ENCODE results near the gene PRSS36.
"Not testable (repeated sequence)": the region's sequence is repeated elsewhere in the genome, so short reads cannot be mapped to it uniquely, and the experiment has no call there.

Gene PRSS36

GRCh38 chr16:31149894-31150890 lies at the start of gene PRSS36:
TSS of gene PRSS36 (minus strand) at chr16:31150066. CDS start at chr16:31150035, 31 bp downstream.
- H3K27ac ChIP-seq (ENCODE audit: low read depth, low read length) = no peak within 1 kb of the TSS
- H3K27me3 ChIP-seq (ENCODE audit: control insufficient read depth, insufficient read depth, low read length) = peaks cover 3% of the 10 kb centered on the region
- no peak within 1 kb of the TSS for H3K9ac ChIP-seq (ENCODE audit: low read length)
- H3K4me1 ChIP-seq (ENCODE audit: control insufficient read depth, insufficient read depth, low read length) = no peaks in the 10 kb centered on the region
- no peak within 1 kb of the TSS for H3K4me3 ChIP-seq (ENCODE audit: low read length)
- H3K36me3 ChIP-seq (ENCODE audit: control insufficient read depth, insufficient read depth, low read length) = no peaks in the 10 kb centered on the region

- peaks cover 12% of the 10 kb centered on the region for H3K36me3 ChIP-seq (ENCODE audit: control insufficient read depth, insufficient read depth, low read length)
- no peak overlapping the region for H3K9ac ChIP-seq (ENCODE audit: low read length)
- no peak overlapping the region for H3K4me3 ChIP-seq (ENCODE audit: low read length)
- H3K27ac ChIP-seq (ENCODE audit: low read depth, low read length) = no peak overlapping the region
- no peaks in the 10 kb centered on the region for H3K27me3 ChIP-seq (ENCODE audit: control insufficient read depth, insufficient read depth, low read length)
- no peaks in the 10 kb centered on the region for H3K4me1 ChIP-seq (ENCODE audit: control insufficient read depth, insufficient read depth, low read length)
Observed at GRCh38 chr16:31199430-31200041, 49.7 kb upstream of the PRSS36 start.

GRCh38 chr16:31198207-31198882 lies 48.5 kb upstream of the PRSS36 start:
- Histone ChIP-seq H3K4me3 (ENCODE audit: low read length) (no peak overlapping the region), H3K27me3 (ENCODE audit: control insufficient read depth, insufficient read depth, low read length) (no peaks in the 10 kb centered on the region), H3K36me3 (ENCODE audit: control insufficient read depth, insufficient read depth, low read length) (peaks cover 19% of the 10 kb centered on the region), H3K27ac (ENCODE audit: low read depth, low read length) (no peak overlapping the region), H3K9ac (ENCODE audit: low read length) (no peak overlapping the region), H3K4me1 (ENCODE audit: control insufficient read depth, insufficient read depth, low read length) (no peaks in the 10 kb centered on the region)

GRCh38 chr16:31196324-31197088 lies 46.6 kb upstream of the PRSS36 start:
- H3K27ac ChIP-seq (ENCODE audit: low read depth, low read length) = no peak overlapping the region
- no peaks in the 10 kb centered on the region for H3K27me3 ChIP-seq (ENCODE audit: control insufficient read depth, insufficient read depth, low read length)
- H3K36me3 ChIP-seq (ENCODE audit: control insufficient read depth, insufficient read depth, low read length) = peaks cover 30% of the 10 kb centered on the region
- H3K4me1 ChIP-seq (ENCODE audit: control insufficient read depth, insufficient read depth, low read length) = no peaks in the 10 kb centered on the region
- no peak overlapping the region for H3K9ac ChIP-seq (ENCODE audit: low read length)
- H3K4me3 ChIP-seq (ENCODE audit: low read length) = no peak overlapping the region

GRCh38 chr16:31195861-31196260 lies 46.0 kb upstream of the PRSS36 start:
- H3K27ac ChIP-seq (ENCODE audit: low read depth, low read length); H3K9ac ChIP-seq (ENCODE audit: low read length); H3K27me3 ChIP-seq (ENCODE audit: control insufficient read depth, insufficient read depth, low read length); H3K4me3 ChIP-seq (ENCODE audit: low read length); H3K4me1 ChIP-seq (ENCODE audit: control insufficient read depth, insufficient read depth, low read length): not testable (repeated sequence)
- H3K36me3 ChIP-seq (ENCODE audit: control insufficient read depth, insufficient read depth, low read length) = peaks cover 36% of the 10 kb centered on the region

GRCh38 chr16:31194898-31195297 lies 45.0 kb upstream of the PRSS36 start:
- Histone ChIP-seq H3K36me3 (ENCODE audit: control insufficient read depth, insufficient read depth, low read length) (peaks cover 46% of the 10 kb centered on the region), H3K27me3 (ENCODE audit: control insufficient read depth, insufficient read depth, low read length) (no peaks in the 10 kb centered on the region), H3K4me1 (ENCODE audit: control insufficient read depth, insufficient read depth, low read length) (no peaks in the 10 kb centered on the region), H3K27ac (ENCODE audit: low read depth, low read length) (no peak overlapping the region), H3K9ac (ENCODE audit: low read length) (no peak overlapping the region), H3K4me3 (ENCODE audit: low read length) (no peak overlapping the region)

GRCh38 chr16:31193874-31194273 lies 44.0 kb upstream of the PRSS36 start:
- H3K27me3 ChIP-seq (ENCODE audit: control insufficient read depth, insufficient read depth, low read length) = no peaks in the 10 kb centered on the region
- H3K36me3 ChIP-seq (ENCODE audit: control insufficient read depth, insufficient read depth, low read length) = peaks cover 56% of the 10 kb centered on the region
- no peaks in the 10 kb centered on the region for H3K4me1 ChIP-seq (ENCODE audit: control insufficient read depth, insufficient read depth, low read length)
- H3K9ac ChIP-seq (ENCODE audit: low read length) = no peak overlapping the region
- H3K27ac ChIP-seq (ENCODE audit: low read depth, low read length) = no peak overlapping the region
- H3K4me3 ChIP-seq (ENCODE audit: low read length) = no peak overlapping the region

GRCh38 chr16:31192856-31193642 lies 43.2 kb upstream of the PRSS36 start:
- Histone ChIP-seq H3K9ac (ENCODE audit: low read length) (no peak overlapping the region), H3K4me1 (ENCODE audit: control insufficient read depth, insufficient read depth, low read length) (no peaks in the 10 kb centered on the region), H3K27me3 (ENCODE audit: control insufficient read depth, insufficient read depth, low read length) (no peaks in the 10 kb centered on the region), H3K36me3 (ENCODE audit: control insufficient read depth, insufficient read depth, low read length) (peaks cover 63% of the 10 kb centered on the region), H3K27ac (ENCODE audit: low read depth, low read length) (no peak overlapping the region), H3K4me3 (ENCODE audit: low read length) (no peak overlapping the region)

GRCh38 chr16:31191697-31192428 lies 42.0 kb upstream of the PRSS36 start:
- Histone ChIP-seq H3K4me1 (ENCODE audit: control insufficient read depth, insufficient read depth, low read length) (no peaks in the 10 kb centered on the region), H3K4me3 (ENCODE audit: low read length) (no peak overlapping the region), H3K9ac (ENCODE audit: low read length) (no peak overlapping the region), H3K27ac (ENCODE audit: low read depth, low read length) (no peak overlapping the region), H3K36me3 (ENCODE audit: control insufficient read depth, insufficient read depth, low read length) (peaks cover 65% of the 10 kb centered on the region), H3K27me3 (ENCODE audit: control insufficient read depth, insufficient read depth, low read length) (no peaks in the 10 kb centered on the region)

GRCh38 chr16:31190818-31191444 lies 41.1 kb upstream of the PRSS36 start:
- Histone ChIP-seq H3K36me3 (ENCODE audit: control insufficient read depth, insufficient read depth, low read length) (peaks cover 67% of the 10 kb centered on the region), H3K4me1 (ENCODE audit: control insufficient read depth, insufficient read depth, low read length) (no peaks in the 10 kb centered on the region), H3K27ac (ENCODE audit: low read depth, low read length) (no peak overlapping the region), H3K4me3 (ENCODE audit: low read length) (no peak overlapping the region), H3K27me3 (ENCODE audit: control insufficient read depth, insufficient read depth, low read length) (no peaks in the 10 kb centered on the region), H3K9ac (ENCODE audit: low read length) (no peak overlapping the region)
